Thoracic aorta (tissue), 2 donors: ENCODE data around the gene TUBB4B. TPM values are rescaled to one million over a fixed set of nuclear protein-coding genes. Genes with fewer than 3 reads are reported as not detected.

Source experiments
- ATAC-seq: fragments of 150-250 bp; one replicate; pipeline ENCODE4 v1.8.0; 2017; ENCODE audit warnings: low read depth; ENCODE audit not compliant: insufficient number of reproducible peaks, low FRiP score
- DNase-seq: peaks from one replicate; pipeline ENCODE4 v3.0.0-alpha.2; 2020; ENCODE audit warnings: low spot score
- H3K27ac ChIP-seq, 2 donors: fragments of 200-600 bp; sonication (generic); 1 replicate in 1 of 2; 2 replicates in 1 of 2; pipeline ENCODE4 v1.5.1; 2016; ENCODE audit warnings: mild to moderate bottlenecking in 2 of 2, moderate library complexity in 2 of 2
- H3K27me3 ChIP-seq: fragments of 200-600 bp; sonication (generic); replicated peaks from 2 replicates; pipeline ENCODE4 v1.6.0; 2016; ENCODE audit warnings: mild to moderate bottlenecking; ENCODE audit not compliant: insufficient read depth
- H3K36me3 ChIP-seq: fragments of 200-600 bp; sonication (generic); one replicate; pipeline ENCODE4 v1.5.1; 2016
- H3K4me1 ChIP-seq, 2 donors: fragments of 200-600 bp; sonication (generic); 1 replicate in 1 of 2; 2 replicates in 1 of 2; pipeline versions ENCODE4 v1.5.1 to v1.6.0; 2016; ENCODE audit warnings: low read depth in 2 of 2, mild to moderate bottlenecking in 1 of 2; ENCODE audit not compliant: control insufficient read depth in 1 of 2
- H3K4me3 ChIP-seq: fragments of 200-600 bp; sonication (generic); 2 replicates; pipeline ENCODE4 v1.5.1; 2016; ENCODE audit warnings: mild to moderate bottlenecking
- H3K9me3 ChIP-seq: fragments of 200-600 bp; sonication (generic); 2 replicates; pipeline ENCODE4 v1.5.1; 2016
- total RNA-seq, 2 donors: library from RNA; depleted of rRNA; stranded (reverse); fragments of >200 nt; gene quantifications; one replicate each; pipeline versions ENCODE4 v1.1.0 to v1.2.3, GENCODE V29; 2016
- TF ChIP-seq, protein P1 (sequence below): fragments of 200-600 bp; sonication (generic); IDR thresholded peaks from one replicate; pipeline ENCODE4 v1.5.1; 2019; ENCODE audit warnings: antibody characterized with exemption

The TUBB4B gene
- total RNA-seq, 2 donors from 2014 or later, result 172 to 193 TPM

DNA sequence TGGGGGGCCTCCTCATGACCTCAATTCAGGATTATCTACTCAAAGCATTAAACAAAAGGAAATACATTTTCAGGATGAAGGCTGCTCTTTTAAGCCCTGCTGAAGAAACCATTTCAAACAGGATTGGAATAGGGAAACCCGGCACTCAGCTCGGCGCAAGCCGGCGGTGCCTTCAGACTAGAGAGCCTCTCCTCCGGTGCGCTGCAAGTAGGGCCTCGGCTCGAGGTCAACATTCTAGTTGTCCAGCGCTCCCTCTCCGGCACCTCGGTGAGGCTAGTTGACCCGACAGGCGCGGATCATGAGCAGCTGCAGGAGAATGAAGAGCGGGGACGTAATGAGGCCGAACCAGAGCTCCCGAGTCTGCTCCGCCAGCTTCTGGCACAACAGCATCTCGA is 36.4 kb upstream of the TUBB4B start:
- peaks cover 30 to 54% of the 10 kb centered on the region in 2 donors for H3K4me1 ChIP-seq
- H3K27ac ChIP-seq, result peak overlapping the region; percentile 72 to 81
- ATAC-seq, result no peak
- H3K27me3 ChIP-seq, result no peaks in the 10 kb centered on the region
- H3K36me3 ChIP-seq, result no peaks in the 10 kb centered on the region
- H3K9me3 ChIP-seq, result no peaks in the 10 kb centered on the region
- peak overlapping the region; percentile 99 for H3K4me3 ChIP-seq
- TF ChIP-seq, protein P1, sequence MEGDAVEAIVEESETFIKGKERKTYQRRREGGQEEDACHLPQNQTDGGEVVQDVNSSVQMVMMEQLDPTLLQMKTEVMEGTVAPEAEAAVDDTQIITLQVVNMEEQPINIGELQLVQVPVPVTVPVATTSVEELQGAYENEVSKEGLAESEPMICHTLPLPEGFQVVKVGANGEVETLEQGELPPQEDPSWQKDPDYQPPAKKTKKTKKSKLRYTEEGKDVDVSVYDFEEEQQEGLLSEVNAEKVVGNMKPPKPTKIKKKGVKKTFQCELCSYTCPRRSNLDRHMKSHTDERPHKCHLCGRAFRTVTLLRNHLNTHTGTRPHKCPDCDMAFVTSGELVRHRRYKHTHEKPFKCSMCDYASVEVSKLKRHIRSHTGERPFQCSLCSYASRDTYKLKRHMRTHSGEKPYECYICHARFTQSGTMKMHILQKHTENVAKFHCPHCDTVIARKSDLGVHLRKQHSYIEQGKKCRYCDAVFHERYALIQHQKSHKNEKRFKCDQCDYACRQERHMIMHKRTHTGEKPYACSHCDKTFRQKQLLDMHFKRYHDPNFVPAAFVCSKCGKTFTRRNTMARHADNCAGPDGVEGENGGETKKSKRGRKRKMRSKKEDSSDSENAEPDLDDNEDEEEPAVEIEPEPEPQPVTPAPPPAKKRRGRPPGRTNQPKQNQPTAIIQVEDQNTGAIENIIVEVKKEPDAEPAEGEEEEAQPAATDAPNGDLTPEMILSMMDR, result no peak
- no peak for DNase-seq

DNA sequence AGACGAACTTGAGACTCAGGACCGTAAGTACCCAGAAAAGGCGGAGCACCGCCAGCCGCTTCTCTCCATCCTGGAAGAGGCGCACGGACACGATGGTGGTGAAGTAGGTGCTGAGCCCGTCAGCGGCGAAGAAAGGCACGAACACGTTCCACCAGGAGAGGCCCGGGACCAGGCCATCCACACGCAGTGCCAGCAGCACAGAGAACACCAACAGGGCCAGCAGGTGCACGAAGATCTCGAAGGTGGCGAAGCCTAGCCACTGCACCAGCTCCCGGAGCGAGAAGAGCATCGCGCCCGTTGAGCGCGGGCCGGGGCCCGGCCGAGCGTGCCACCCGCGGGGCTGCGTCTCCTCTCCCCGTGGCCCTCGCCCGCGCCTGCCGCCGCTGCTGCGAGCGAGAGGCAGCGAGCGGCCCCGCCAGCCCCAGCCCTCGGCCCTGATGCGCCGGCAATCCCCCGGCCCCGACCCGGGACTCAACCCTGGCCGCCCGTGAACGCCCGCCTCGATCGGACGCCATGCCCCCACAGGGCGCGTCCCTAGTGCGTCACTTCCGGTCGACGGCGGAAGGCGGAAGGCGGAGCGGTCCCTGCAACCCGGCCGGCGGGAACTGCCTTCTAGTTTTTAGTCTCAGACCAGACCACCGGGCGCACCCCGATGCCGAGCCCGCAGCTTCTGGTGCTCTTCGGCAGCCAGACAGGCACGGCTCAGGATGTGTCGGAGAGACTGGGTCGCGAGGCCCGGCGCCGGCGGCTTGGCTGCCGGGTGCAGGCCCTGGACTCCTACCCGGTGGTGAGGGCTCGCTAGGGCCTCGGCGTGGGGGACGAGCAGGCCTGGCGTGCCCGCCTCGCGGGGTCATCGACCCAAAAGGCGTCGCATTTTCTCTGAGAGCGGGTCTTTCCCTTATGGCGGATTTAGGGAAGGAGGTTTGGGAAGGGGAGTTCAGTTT is 35.7 kb upstream of the TUBB4B start, which contains the start of the genes NDOR1 and TMEM203:
Gene NDOR1, plus strand, starts transcription at position 575 of the 944 bp plus-strand sequence. Its CDS starts 78 bp downstream, at position 653.
Gene TMEM203, minus strand, starts transcription at position 523 of the 944 bp plus-strand sequence. Its CDS starts 234 bp downstream, at position 289.
- DNase-seq, result peak; percentile 55
- TF ChIP-seq, protein P1, result no peak
- Histone ChIP-seq H3K4me1 (peaks cover 29 to 52% of the 10 kb centered on the region in 2 donors), H3K36me3 (no peaks in the 10 kb centered on the region), H3K4me3 (peak within 1 kb of the TSS; percentile 99), H3K27me3 (no peaks in the 10 kb centered on the region), H3K27ac (peak within 1 kb of the TSS; percentile 72 to 81), H3K9me3 (no peaks in the 10 kb centered on the region)
- peak; percentile 11 for ATAC-seq

GRCh38 chr9:137206602-137207001 is 34.5 kb upstream of the TUBB4B start:
- Histone ChIP-seq H3K36me3 (no peaks in the 10 kb centered on the region), H3K4me3 (peak overlapping the region; percentile 99), H3K9me3 (no peaks in the 10 kb centered on the region), H3K27ac (no peak overlapping the region), H3K27me3 (no peaks in the 10 kb centered on the region), H3K4me1 (peaks cover 24 to 46% of the 10 kb centered on the region in 2 donors)
- no peak for DNase-seq
- no peak for ATAC-seq
- TF ChIP-seq, protein P1, result no peak

DNA sequence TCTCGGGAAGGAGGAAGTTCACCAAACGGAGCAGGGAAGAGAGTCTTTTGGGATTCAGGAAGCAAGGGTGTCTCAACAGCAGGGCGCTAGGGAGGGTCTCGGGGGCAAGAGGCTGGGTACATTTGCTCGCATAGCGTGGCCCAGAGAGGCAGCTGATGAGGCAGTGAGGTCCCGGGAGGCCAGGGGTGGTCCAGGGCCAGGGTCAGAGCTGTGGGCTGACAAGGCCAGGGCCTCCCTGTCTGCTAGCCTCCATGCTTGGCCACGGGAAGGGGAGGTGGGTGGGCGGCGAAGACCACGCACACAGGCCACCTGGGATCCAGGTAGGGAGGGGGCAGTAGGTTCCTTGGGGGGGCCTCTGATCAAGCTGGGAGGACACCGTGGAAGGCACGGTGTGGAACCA is 29.6 kb upstream of the TUBB4B start:
- TF ChIP-seq, protein P1, result no peak
- Histone ChIP-seq H3K36me3 (no peaks in the 10 kb centered on the region), H3K4me1 (peaks cover 3 to 4% of the 10 kb centered on the region in 2 donors), H3K27me3 (no peaks in the 10 kb centered on the region), H3K27ac (no peak overlapping the region), H3K9me3 (no peaks in the 10 kb centered on the region), H3K4me3 (no peak overlapping the region)
- ATAC-seq (no peak), DNase-seq (no peak)

DNA sequence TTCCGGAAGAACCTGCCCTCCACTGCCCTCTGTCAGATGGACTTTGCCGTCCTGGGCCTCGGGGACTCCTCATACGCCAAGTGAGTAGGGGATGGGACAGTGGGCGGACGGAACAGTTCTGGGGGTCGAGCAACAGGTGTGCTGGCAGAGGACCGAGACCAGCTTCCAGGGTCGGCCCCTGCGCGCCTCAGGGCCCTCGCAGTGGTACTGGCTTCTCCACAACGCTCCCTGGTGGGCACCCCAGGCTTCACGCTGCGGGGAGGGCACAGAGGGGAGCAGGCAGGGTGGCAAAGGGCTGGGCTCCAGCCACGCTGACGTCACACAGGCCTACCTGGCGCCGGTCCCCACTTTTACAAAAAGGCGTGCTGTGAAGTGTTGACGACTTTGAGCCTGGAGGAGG is 28.6 kb upstream of the TUBB4B start:
- ATAC-seq (no peak), DNase-seq (no peak)

More for the DNA sequence above, 28.6 kb upstream of the TUBB4B start:
- Histone ChIP-seq H3K4me3 (no peak overlapping the region), H3K9me3 (no peaks in the 10 kb centered on the region), H3K4me1 (no peaks in the 10 kb centered on the region), H3K27me3 (no peaks in the 10 kb centered on the region), H3K36me3 (no peaks in the 10 kb centered on the region), H3K27ac (no peak overlapping the region)
- TF ChIP-seq, protein P1, result no peak
